HK-2 (cell line): ENCODE measurements around the gene EME1.
A peak's percentile ranks its signal among the peaks of the same experiment; 100 is the strongest.
"Not testable (repeated sequence)": the region's sequence is repeated elsewhere in the genome, so short reads cannot be mapped to it uniquely, and the experiment has no call there.

Experiments
- DNase-seq: peaks from one replicate; pipeline ENCODE4 v3.0.0-alpha.2; 2018; ENCODE audit not compliant: unreplicated experiment

EME1 gene

GRCh38 chr17:50372758-50373556, at the start of gene EME1, which contains the start of gene MRPL27:
Gene EME1 (plus strand): TSS chr17:50373229. CDS start chr17:50375209, 1,980 bp downstream.
Gene MRPL27 (minus strand): TSS chr17:50373184. CDS start chr17:50373170, 14 bp downstream.
- peak; percentile 87 for DNase-seq

- no peak for DNase-seq
Measured at GRCh38 chr17:50325906-50326305, 47.1 kb upstream of the EME1 start.

GRCh38 chr17:50326831-50327364, 46.1 kb upstream of the EME1 start:
- DNase-seq: no peak

GRCh38 chr17:50328363-50329325, 44.4 kb upstream of the EME1 start:
- DNase-seq: no peak

GRCh38 chr17:50329716-50330115, 43.3 kb upstream of the EME1 start:
- no peak for DNase-seq

- DNase-seq: no peak
Measured at GRCh38 chr17:50330151-50330775, 42.8 kb upstream of the EME1 start.

GRCh38 chr17:50331085-50331791, 41.8 kb upstream of the EME1 start:
- DNase-seq: no peak

- no peak for DNase-seq
Measured at GRCh38 chr17:50332196-50332595, 40.8 kb upstream of the EME1 start.

- not testable (repeated sequence) for DNase-seq
Measured at GRCh38 chr17:50333291-50334057, 39.6 kb upstream of the EME1 start.

GRCh38 chr17:50337956-50338355, 35.1 kb upstream of the EME1 start:
- no peak for DNase-seq

GRCh38 chr17:50338645-50339044, 34.4 kb upstream of the EME1 start:
- DNase-seq: no peak

- no peak for DNase-seq
Measured at GRCh38 chr17:50339381-50339780, 33.6 kb upstream of the EME1 start.

- no peak for DNase-seq
Measured at GRCh38 chr17:50344731-50345365, 28.2 kb upstream of the EME1 start.

GRCh38 chr17:50345432-50346312, 27.4 kb upstream of the EME1 start, which contains the start of gene XYLT2:
Gene XYLT2 (plus strand): TSS chr17:50346126. CDS start chr17:50346141, 15 bp downstream.
- DNase-seq: peak; percentile 81

GRCh38 chr17:50346313-50347116, 26.5 kb upstream of the EME1 start:
- peak; percentile 44 for DNase-seq

- DNase-seq: no peak
Measured at GRCh38 chr17:50347117-50347893, 25.7 kb upstream of the EME1 start.

- DNase-seq: no peak
Measured at GRCh38 chr17:50347894-50348291, 25.1 kb upstream of the EME1 start.
